SIG-M5 (cell line): Measurements from ENCODE around the gene OBP2A.

ENCODE experiments used
- DNase-seq: peaks from one replicate; lab custom pipeline; 2025; lab: John Stamatoyannopoulos, UW

The OBP2A gene

DNA sequence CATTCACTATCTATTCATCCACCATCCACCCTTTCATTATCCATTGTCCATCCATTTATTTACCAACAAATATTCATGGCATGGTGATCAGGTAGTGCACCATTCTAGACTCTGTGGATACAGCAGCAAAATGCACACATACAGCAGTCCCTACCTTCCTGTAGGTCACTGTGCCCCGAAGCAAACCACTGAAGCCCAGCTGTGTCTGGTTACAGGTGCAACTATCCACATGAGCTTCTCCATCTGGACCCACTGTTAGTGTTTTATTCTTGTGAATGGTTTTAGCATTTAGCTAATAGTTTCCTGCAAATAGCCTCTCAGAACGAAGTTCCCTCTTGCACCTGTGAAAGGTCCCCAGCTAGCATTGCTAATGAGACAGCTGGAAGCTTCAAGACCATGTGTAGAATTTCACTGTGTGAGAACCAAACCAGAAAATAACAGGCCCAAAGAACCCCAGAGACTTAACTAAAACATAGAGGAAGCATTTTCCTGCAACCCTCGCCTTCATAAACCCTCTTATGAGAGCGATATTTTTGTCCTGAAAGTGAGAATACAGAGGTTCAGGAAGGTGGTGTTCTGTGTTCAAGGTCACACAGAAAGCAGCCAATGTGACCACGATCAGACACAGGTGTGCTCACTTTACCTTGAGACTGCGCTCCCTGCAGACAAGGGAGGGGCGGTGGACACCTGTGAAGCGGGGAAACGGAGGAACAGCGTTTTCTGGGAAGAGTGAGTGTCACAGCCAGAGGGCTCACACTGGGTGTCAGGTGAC lies 34.1 kb downstream of the OBP2A start:
- DNase-seq = no peak

- no peak for DNase-seq
Measured at GRCh38 chr9:135580664-135581380, 34.9 kb downstream of the OBP2A start.

GRCh38 chr9:135581636-135582426 lies 35.9 kb downstream of the OBP2A start:
- DNase-seq = no peak

DNA sequence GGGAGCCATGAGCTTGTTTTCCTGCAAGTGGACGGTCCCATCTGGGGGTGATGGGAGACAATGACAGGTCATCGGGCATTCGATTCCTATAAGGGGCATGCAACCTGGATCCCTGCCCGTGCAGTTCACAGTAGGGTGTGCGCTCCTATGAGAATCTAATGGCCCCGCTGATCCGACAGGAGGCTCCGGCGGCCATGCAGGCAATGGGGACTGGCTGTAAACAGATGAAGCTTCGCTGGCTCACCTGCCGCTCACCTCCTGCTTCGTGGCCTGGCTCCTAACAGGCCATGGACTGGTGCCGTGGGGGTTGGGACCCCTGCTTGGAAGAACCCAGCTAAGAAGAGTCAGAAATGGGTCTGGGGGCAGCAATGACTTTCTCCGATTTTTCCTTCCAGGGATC lies 36.6 kb downstream of the OBP2A start:
- DNase-seq = no peak

DNA sequence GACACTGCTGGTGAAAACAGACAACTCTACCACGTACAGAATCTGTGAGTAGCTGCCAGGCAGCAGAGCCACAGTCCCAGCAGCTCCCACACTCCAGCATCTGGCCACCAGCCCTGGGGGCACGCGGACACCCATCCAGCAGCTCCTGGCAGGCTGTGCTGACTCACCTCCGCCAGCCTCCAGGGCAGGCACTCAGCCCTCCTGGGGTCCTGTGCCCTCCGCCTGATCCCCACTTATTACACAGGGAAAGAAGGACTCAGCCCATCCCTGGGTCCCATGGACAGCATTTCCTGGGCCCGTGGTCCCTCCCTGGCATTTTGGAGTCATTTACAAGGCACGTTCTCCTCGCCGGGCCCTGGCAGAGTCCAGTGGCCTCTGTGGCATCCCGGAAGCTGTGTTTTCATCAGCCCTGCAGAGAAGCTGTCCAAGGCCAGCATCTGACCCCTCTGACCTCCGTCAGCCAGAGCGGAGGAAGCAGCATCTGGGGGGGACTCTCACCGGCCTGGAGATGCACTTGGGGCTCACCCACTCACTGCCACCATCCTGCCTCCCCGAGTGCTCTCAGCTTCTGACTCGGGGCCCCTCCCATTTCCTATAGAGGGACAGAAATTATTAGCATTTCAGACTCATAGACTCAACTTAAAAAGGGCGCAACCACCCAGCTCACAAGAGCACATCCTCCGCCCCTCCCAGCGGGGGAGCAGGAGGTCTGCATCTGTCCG lies 37.2 kb downstream of the OBP2A start:
- DNase-seq = no peak

DNA sequence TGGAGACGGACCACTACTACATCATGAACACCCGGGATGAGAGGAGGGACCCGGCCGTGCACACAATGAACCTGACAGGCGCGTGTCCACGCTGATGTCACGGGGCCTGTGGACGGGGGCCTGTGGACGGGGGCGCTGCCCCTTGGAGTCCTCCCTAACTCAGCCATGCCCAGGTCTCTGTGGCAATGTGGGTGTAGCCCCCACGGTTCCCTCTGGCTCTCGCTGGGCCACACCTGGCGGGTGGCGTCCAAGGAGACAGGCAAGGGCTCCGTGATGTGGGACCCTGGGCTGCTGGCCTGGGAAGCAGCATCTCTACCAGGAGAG lies 37.7 kb downstream of the OBP2A start:
- DNase-seq = no peak

- DNase-seq = no peak
Measured at GRCh38 chr9:135584371-135584770, 38.4 kb downstream of the OBP2A start.

- no peak for DNase-seq
Measured at GRCh38 chr9:135584934-135585333, 39.0 kb downstream of the OBP2A start.

DNA sequence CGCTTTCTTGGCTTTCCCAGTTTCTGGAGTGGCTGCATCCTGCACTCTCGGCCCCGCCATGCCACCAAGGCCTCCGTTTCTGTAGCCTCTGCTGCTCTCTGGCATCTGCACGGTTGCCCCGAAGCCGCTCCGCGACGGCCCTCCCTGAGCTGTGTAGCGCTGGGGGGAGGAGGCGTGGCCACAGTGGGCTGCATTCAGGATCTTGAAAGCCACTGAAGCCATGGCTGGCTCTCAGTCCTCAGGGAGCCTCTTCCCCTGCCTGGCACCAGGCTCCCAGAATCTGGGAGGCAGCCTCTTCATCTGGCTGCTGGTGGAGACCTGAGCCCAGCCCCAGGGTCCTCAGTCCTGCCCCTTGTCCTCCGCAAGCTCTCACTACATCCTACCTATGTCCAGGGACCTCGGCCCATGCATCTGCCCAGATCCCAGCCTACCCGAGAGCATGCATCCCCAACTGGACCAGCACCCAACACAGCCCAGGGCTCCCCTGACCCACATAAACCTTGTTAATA lies 40.7 kb downstream of the OBP2A start:
- no peak for DNase-seq

DNA sequence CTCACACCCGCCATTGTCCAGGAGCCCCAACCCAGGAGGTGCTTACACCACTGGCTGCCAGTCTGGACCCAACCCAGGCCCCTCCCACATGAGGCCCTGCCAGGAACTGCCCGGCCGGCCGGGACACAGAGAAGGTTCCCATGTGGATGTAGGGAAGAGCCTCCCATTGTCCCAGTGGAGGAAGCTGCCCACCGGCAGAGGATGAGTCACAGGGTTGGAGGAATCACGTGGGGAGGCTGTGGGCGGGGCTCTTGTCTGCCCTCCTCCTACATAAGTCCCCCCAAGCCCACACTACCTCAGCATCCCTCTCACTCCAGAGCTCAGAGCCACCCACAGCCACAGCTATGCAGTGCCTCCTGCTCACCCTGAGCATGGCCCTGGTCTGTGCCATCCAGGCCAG lies 41.7 kb downstream of the OBP2A start:
- DNase-seq = no peak

- DNase-seq = no peak
Measured at GRCh38 chr9:135588371-135588770, 42.4 kb downstream of the OBP2A start.

GRCh38 chr9:135588886-135589595 lies 43.1 kb downstream of the OBP2A start:
- DNase-seq = no peak

DNA sequence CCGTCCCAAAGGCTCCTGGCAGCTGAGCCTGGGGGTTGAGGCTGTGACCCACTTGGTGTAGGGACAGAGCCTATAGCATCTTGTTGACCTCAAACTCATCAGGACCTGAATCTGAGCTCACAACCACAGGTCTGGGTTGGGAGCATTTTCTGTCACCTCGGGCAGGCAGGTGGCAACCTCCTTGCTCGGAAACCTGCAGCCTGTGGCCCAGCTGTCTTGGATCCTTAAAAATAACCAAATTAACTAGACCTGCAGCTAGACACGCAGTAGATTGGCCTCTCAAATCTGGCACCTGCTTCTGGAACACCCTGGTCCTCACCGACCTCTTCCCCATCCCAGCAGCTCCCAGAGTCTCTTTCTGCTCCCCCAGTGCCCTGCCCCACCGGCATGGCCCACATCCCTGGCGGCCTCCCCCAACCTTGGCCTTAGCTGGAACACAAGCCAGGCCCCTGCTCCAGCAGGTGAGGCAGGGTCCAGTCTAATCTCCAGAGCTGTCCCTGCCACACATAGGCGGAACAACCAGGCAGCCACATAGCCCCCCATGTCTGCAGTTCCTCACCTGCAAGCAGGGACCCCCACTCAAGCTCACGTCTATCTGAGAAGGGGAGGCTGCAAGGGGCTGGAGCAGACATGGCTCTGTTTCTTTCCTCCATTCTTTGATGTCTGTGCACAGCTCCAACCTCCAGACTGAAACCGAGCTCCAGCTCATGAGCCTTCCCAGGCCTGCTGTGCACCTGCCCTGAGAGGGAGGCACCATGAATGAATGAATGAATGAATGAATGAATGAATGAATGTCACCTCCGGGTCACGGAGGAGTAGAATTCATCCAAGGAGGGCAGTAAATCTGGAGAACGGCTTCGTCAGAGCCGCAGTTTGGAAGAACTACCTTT lies 43.9 kb downstream of the OBP2A start:
- no peak for DNase-seq

GRCh38 chr9:135590486-135591079 lies 44.7 kb downstream of the OBP2A start:
- DNase-seq = no peak

DNA sequence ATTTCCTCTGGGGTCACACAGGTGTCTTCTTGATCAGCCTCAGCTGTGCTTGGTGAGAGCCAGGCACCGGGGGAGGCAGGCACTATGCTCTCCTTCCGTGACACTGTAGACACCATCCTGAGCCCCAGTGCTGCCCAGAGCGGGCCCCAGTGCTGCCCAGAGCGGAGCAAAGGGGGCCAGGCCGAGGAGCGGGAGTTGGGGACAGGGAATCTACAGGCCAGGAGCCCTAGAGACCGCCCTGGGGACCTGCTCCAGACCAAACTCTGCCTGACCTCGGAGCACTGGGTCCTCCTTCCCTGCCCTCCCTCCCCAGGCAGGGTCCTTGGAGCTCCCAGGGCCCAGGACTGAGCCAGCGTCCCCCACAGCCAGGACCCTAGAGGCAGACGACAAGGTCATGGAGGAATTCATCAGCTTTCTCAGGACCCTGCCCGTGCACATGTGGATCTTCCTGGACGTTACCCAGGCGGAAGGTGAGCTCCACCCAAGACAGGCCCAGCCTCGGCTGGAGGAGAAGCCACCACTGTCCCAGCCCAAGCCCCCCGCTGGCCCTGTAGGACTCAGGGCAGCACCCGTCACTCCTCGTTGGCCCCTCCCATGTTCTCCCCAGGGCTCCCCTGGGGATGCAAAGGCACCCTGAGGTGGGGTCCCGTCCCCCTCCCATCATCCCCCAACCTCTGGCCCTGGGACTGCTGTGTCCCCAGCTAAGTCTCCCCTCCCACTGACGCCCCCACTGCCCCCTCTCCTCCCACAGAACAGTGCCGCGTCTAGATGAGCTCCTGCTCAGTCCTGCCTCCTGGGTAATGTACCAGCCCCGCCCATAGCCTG lies 45.8 kb downstream of the OBP2A start:
- DNase-seq = no peak

GRCh38 chr9:135592331-135592590 lies 46.3 kb downstream of the OBP2A start:
- no peak for DNase-seq

GRCh38 chr9:135592625-135593024 lies 46.7 kb downstream of the OBP2A start:
- DNase-seq = no peak

DNA sequence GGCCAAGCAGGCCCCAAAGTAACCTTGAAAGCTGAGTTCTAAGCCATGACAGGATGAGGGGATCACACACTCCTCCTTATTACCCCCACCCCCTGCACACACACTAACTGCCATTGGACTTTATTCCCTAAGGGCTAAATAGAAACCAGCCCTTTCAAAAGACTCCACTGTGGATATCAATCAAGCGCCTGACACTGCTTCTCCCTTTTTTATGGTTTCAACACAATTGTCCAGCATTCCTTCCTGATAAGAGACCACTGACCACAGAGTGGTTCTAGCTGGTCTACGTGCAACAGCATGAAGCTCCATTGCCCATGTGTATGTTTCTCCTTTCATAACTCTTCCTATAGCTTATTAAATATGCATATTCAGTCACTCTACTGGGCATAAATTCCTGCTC lies 50.3 kb downstream of the OBP2A start:
- DNase-seq = no peak
